ENCODE data around the gene PFDN4. TPM values are rescaled to one million over a fixed set of nuclear protein-coding genes. Genes with fewer than 3 reads are reported as not detected.
"Not testable (repeated sequence)": the region's sequence is repeated elsewhere in the genome, so short reads cannot be mapped to it uniquely, and the experiment has no call there.

The PFDN4 gene
- total RNA-seq, 1 donor from 2014 or later = 26.8 TPM

- ATAC-seq (ENCODE audit: poor library complexity); intact Hi-C loops (cut with DNase I); DNase-seq: not testable (repeated sequence)
Measured at GRCh38 chr20:54248705-54249104, 40.8 kb downstream of the PFDN4 start.

GRCh38 chr20:54250691-54251090 is 42.8 kb downstream of the PFDN4 start:
- intact Hi-C loops (cut with DNase I) = no loop called here
- ATAC-seq (ENCODE audit: poor library complexity) (no peak), DNase-seq (no peak)

GRCh38 chr20:54251096-54251495 is 43.2 kb downstream of the PFDN4 start:
- ATAC-seq (ENCODE audit: poor library complexity) (no peak), DNase-seq (no peak)
- intact Hi-C loops (cut with DNase I) = no loop called here

- ATAC-seq (ENCODE audit: poor library complexity) = no peak
- intact Hi-C loops (cut with DNase I) = no loop called here
- no peak for DNase-seq
Measured at GRCh38 chr20:54254596-54254995, 46.7 kb downstream of the PFDN4 start.

GRCh38 chr20:54255157-54255556 is 47.3 kb downstream of the PFDN4 start:
- no peak for ATAC-seq (ENCODE audit: poor library complexity)
- DNase-seq = no peak
- intact Hi-C loops (cut with DNase I) = no loop called here

- DNase-seq (no peak), ATAC-seq (ENCODE audit: poor library complexity) (no peak)
- intact Hi-C loops (cut with DNase I) = no loop called here
Measured at GRCh38 chr20:54256202-54256601, 48.3 kb downstream of the PFDN4 start.

GRCh38 chr20:54257071-54257816 is 49.4 kb downstream of the PFDN4 start:
- intact Hi-C loops (cut with DNase I) = no loop called here
- ATAC-seq (ENCODE audit: poor library complexity) = peak; percentile 46
- DNase-seq = no peak

GRCh38 chr20:54260116-54260515 is 52.2 kb downstream of the PFDN4 start:
- DNase-seq (no peak), ATAC-seq (ENCODE audit: poor library complexity) (no peak)
- intact Hi-C loops (cut with DNase I) = no loop called here

GRCh38 chr20:54262671-54263070 is 54.8 kb downstream of the PFDN4 start:
- ATAC-seq (ENCODE audit: poor library complexity) (no peak), DNase-seq (no peak)
- intact Hi-C loops (cut with DNase I) = no loop called here

- ATAC-seq (ENCODE audit: poor library complexity) = no peak
- DNase-seq = no peak
- intact Hi-C loops (cut with DNase I) = no loop called here
Measured at GRCh38 chr20:54263116-54263690, 55.3 kb downstream of the PFDN4 start.

- intact Hi-C loops (cut with DNase I); DNase-seq; ATAC-seq (ENCODE audit: poor library complexity): not testable (repeated sequence)
Measured at GRCh38 chr20:54265791-54266190, 57.9 kb downstream of the PFDN4 start.

GRCh38 chr20:54266844-54267243 is 59.0 kb downstream of the PFDN4 start:
- DNase-seq = no peak
- no peak for ATAC-seq (ENCODE audit: poor library complexity)
- intact Hi-C loops (cut with DNase I) = no loop called here

- intact Hi-C loops (cut with DNase I) = no loop called here
- ATAC-seq (ENCODE audit: poor library complexity) (no peak), DNase-seq (no peak)
Measured at GRCh38 chr20:54267483-54268003, 59.7 kb downstream of the PFDN4 start.

- intact Hi-C loops (cut with DNase I) = no loop called here
- ATAC-seq (ENCODE audit: poor library complexity) (no peak), DNase-seq (no peak)
Measured at GRCh38 chr20:54268941-54269340, 61.1 kb downstream of the PFDN4 start.

Other genes starting within 250 kb of the PFDN4 start
- gene BCAS1, start 137.5 kb upstream of the PFDN4 start, total RNA-seq = not detected
- not detected for gene CYP24A1, start 34.1 kb upstream of the PFDN4 start, total RNA-seq